Liver (tissue), 9 donors: Measurements from ENCODE around the gene TRIM8. TPM values are rescaled to one million over a fixed set of nuclear protein-coding genes. Genes with fewer than 3 reads are reported as not detected.

Experiments
- DNase-seq: peaks from one replicate; pipeline ENCODE4 v3.0.0-alpha.2; 2017; ENCODE audit warnings: low spot score
- H3K27ac ChIP-seq, 2 donors: one replicate each; pipeline ENCODE4 v1.7.0; 2013; ENCODE audit warnings: inconsistent platforms in 2 of 2, low read length in 2 of 2, control low read depth in 1 of 2, low read depth in 1 of 2, mild to moderate bottlenecking in 1 of 2
- H3K27me3 ChIP-seq, 4 donors: one replicate each; pipeline versions ENCODE4 v1.6.1 to v1.7.0; 2013; ENCODE audit warnings: low read length in 3 of 4, inconsistent platforms in 1 of 4, mild to moderate bottlenecking in 1 of 4, moderate library complexity in 1 of 4; ENCODE audit not compliant: control insufficient read depth in 4 of 4, insufficient read depth in 4 of 4
- H3K36me3 ChIP-seq, 4 donors: one replicate each; pipeline versions ENCODE4 v1.6.1 to v1.7.0; 2013; ENCODE audit warnings: low read length in 3 of 4, mild to moderate bottlenecking in 3 of 4, low read depth in 1 of 4, moderate library complexity in 1 of 4; ENCODE audit not compliant: control insufficient read depth in 4 of 4, insufficient read depth in 3 of 4
- H3K4me1 ChIP-seq, 4 donors: one replicate each; pipeline versions ENCODE4 v1.6.1 to v1.7.0; 2013; ENCODE audit warnings: low read length in 3 of 4, mild to moderate bottlenecking in 3 of 4, moderate library complexity in 1 of 4; ENCODE audit not compliant: control insufficient read depth in 4 of 4, insufficient read depth in 4 of 4
- H3K4me3 ChIP-seq, 3 donors: one replicate each; pipeline versions ENCODE4 v1.6.1 to v1.7.0; 2013; ENCODE audit warnings: low read length in 3 of 3, control low read depth in 1 of 3, low read depth in 1 of 3, mild to moderate bottlenecking in 1 of 3
- H3K9ac ChIP-seq, 2 donors: one replicate each; pipeline ENCODE4 v1.7.0; 2013; ENCODE audit warnings: low read length in 2 of 2, mild to moderate bottlenecking in 2 of 2, moderate library complexity in 2 of 2, control low read depth in 1 of 2, low read depth in 1 of 2
- H3K9me3 ChIP-seq, 4 donors: one replicate each; pipeline versions ENCODE4 v1.6.1 to v1.7.0; 2013; ENCODE audit warnings: low read length in 3 of 4; ENCODE audit not compliant: control insufficient read depth in 4 of 4
- ATF3 ChIP-seq: IDR thresholded peaks from 2 replicates; pipeline ENCODE4 v1.6.1; 2016; ENCODE audit warnings: antibody characterized with exemption
- EGR1 ChIP-seq, 2 donors: IDR thresholded peaks; 2 replicates each; pipeline ENCODE4 v1.6.1; 2016 to 2018; ENCODE audit warnings: antibody characterized with exemption in 2 of 2, low read depth in 2 of 2
- FOXA1 ChIP-seq: IDR thresholded peaks from 2 replicates; pipeline ENCODE4 v1.6.1; 2016; ENCODE audit warnings: antibody characterized with exemption
- FOXA2 ChIP-seq: IDR thresholded peaks from 2 replicates; pipeline ENCODE4 v1.6.1; 2016; ENCODE audit warnings: antibody characterized with exemption
- HNF4A ChIP-seq, 2 donors: conservative IDR thresholded peaks; 2 replicates each; pipeline ENCODE4 v1.6.1; 2016; ENCODE audit warnings: antibody characterized with exemption in 2 of 2, mild to moderate bottlenecking in 2 of 2
- JUND ChIP-seq, 2 donors: IDR thresholded peaks; 2 replicates each; pipeline ENCODE4 v1.6.1; 2016; ENCODE audit warnings: antibody characterized with exemption in 2 of 2
- RAD21 ChIP-seq, 2 donors: IDR thresholded peaks; 2 replicates each; pipeline ENCODE4 v1.6.1; 2016; ENCODE audit warnings: antibody characterized with exemption in 2 of 2, mild to moderate bottlenecking in 2 of 2
- SP1 ChIP-seq: IDR thresholded peaks from 2 replicates; pipeline ENCODE4 v1.6.1; 2018; ENCODE audit warnings: antibody characterized with exemption, mild to moderate bottlenecking
- TAF1 ChIP-seq: conservative IDR thresholded peaks from 2 replicates; pipeline ENCODE4 v1.6.1; 2016; ENCODE audit warnings: antibody characterized with exemption, mild to moderate bottlenecking
- ZBTB33 ChIP-seq: IDR thresholded peaks from 2 replicates; pipeline ENCODE4 v1.6.1; 2016; ENCODE audit warnings: antibody characterized with exemption
- WGBS: extraction: QIAGEN DNeasy Blood & Tissue Kit; methylation state at CpG from one replicate; pipeline ENCODE4 v1.1.7; 2013; 5-methylcytosine and 5-hydroxymethylcytosine counted together
- polyA plus RNA-seq, 2 donors: library from polyadenylated mRNA; stranded (reverse) in 1 of 2; unstranded in 1 of 2; fragments of 200-250 nt in 1 of 2; fragments of >200 nt in 1 of 2; fragmentation: Nextera tagmentation in 1 of 2; extraction: Ambion mirVana in 1 of 2; gene quantifications; one replicate each; pipeline versions ENCODE4 v1.2.1 to v1.2.3, GENCODE V29; 2013 to 2015
- total RNA-seq, 2 donors: library from RNA; depleted of rRNA; stranded (reverse); fragments of >200 nt; gene quantifications; one replicate each; pipeline ENCODE4 v1.2.3, GENCODE V29; 2014
- TF ChIP-seq, protein P1 (sequence below): fragments of 150-350 bp; IDR thresholded peaks from 2 replicates; pipeline ENCODE4 v1.5.1; 2017; ENCODE audit warnings: improper control_type of control experiment, low read depth, low read length; ENCODE audit not compliant: missing input control
- donor health status: healthy.
- donor health status: healthy.
- donor health status: healthy.
- donor health status: healthy.
- donor health status: healthy.

TRIM8 gene
- total and polyA plus RNA-seq, 4 donors: 15.8 to 45.3 (median 30.6) TPM

DNA sequence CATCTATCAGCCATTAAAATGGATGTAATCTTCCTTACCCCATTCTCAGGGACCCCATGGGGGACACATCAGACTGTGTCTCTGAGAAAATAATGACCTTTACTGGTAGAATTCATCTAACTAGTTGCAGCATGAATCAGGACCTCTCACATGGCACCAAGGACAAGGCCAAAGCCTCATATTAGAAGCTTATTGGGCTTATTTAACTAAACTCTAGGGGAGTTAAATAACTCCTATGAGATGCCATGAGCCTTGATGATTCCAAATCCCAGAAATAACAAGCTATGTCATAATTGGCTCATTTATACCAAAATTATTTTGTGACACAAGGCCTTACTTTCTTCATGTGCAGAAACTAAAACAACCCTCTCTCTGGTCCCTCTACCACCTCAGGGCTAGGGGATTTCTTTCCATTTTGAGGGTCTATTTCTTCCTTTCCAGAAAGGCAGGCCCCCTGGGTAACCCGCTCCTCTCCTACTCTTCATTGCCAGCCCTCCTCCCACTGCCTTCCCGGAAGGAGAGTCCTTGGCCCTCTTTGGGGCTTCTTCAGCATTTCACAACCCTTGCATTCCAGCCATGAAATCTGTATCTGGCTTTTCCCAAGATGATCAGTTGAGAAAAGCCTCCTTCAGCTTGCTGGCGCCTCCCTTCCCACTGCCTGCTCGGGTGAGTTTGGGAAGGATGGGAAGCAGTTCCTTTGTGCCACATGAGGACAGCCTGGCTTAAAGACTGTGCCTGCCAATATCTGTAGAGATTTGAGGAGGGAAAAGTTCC is 41.8 kb upstream of the TRIM8 start:
- H3K9me3 ChIP-seq: no peaks in the 10 kb centered on the region
- H3K9ac ChIP-seq: no peak overlapping the region
- WGBS: 86% methylated on average over 4 of the region's 4 CpGs
- DNase-seq: no peak
- peaks cover 7 to 14% (median 8%) of the 10 kb centered on the region in 4 donors for H3K4me1 ChIP-seq
- no peak overlapping the region for H3K4me3 ChIP-seq
- TF ChIP-seq FOXA2 (no peak), TAF1 (no peak), ATF3 (no peak), HNF4A (conservative IDR thresholded peaks at IDR 0.05) (no peak), ZBTB33 (no peak), JUND (IDR thresholded peaks at IDR 0.05) (no peak), EGR1 (IDR thresholded peaks at IDR 0.05; ENCODE audit: low read depth in 2 of 2) (no peak), FOXA1 (no peak), SP1 (no peak)
- TF ChIP-seq, protein P1, sequence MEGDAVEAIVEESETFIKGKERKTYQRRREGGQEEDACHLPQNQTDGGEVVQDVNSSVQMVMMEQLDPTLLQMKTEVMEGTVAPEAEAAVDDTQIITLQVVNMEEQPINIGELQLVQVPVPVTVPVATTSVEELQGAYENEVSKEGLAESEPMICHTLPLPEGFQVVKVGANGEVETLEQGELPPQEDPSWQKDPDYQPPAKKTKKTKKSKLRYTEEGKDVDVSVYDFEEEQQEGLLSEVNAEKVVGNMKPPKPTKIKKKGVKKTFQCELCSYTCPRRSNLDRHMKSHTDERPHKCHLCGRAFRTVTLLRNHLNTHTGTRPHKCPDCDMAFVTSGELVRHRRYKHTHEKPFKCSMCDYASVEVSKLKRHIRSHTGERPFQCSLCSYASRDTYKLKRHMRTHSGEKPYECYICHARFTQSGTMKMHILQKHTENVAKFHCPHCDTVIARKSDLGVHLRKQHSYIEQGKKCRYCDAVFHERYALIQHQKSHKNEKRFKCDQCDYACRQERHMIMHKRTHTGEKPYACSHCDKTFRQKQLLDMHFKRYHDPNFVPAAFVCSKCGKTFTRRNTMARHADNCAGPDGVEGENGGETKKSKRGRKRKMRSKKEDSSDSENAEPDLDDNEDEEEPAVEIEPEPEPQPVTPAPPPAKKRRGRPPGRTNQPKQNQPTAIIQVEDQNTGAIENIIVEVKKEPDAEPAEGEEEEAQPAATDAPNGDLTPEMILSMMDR: no peak
- peaks cover 0 to 19% (median 9%) of the 10 kb centered on the region in 4 donors for H3K36me3 ChIP-seq
- no peak overlapping the region for H3K27ac ChIP-seq
- no peaks in the 10 kb centered on the region for H3K27me3 ChIP-seq

DNA sequence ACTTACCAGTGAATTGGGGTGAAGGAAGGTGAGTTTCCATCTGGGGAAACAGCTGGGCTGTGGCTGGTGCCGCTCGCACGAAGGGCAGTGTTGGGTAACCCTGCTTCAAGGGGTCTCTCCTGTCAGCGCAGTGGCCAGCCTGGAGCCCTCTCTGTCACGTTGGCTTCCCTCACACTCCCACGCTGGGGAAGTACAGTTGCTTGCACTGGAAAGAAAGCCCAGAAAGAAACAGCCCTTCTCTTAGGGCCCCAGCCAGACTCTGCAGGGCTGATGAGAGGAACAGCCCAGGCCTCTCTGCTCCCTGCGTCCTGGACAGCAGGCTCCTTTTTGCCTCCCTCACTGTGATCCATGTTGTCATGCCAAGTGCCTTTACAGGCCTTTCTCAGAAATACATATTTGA is 40.3 kb upstream of the TRIM8 start:
- no peak overlapping the region for H3K4me3 ChIP-seq
- no peak overlapping the region for H3K27ac ChIP-seq
- no peak overlapping the region for H3K9ac ChIP-seq
- DNase-seq: no peak
- no peaks in the 10 kb centered on the region for H3K27me3 ChIP-seq
- peaks cover 0 to 19% (median 9%) of the 10 kb centered on the region in 4 donors for H3K36me3 ChIP-seq
- WGBS: 80% methylated on average over 7 of the region's 7 CpGs
- H3K9me3 ChIP-seq: no peaks in the 10 kb centered on the region
- H3K4me1 ChIP-seq: peaks cover 0 to 6% (median 2%) of the 10 kb centered on the region in 4 donors
- TF ChIP-seq FOXA2 (no peak), RAD21 (IDR thresholded peaks at IDR 0.05) (no peak), JUND (IDR thresholded peaks at IDR 0.05) (no peak)

- Histone ChIP-seq H3K9ac (no peak overlapping the region), H3K4me1 (peaks cover 0 to 3% (median 2%) of the 10 kb centered on the region in 4 donors), H3K9me3 (no peaks in the 10 kb centered on the region), H3K27ac (no peak overlapping the region), H3K27me3 (no peaks in the 10 kb centered on the region), H3K4me3 (no peak overlapping the region), H3K36me3 (peaks cover 0 to 19% (median 9%) of the 10 kb centered on the region in 4 donors)
- 69% methylated on average over 6 of the region's 6 CpGs for WGBS
- DNase-seq: no peak
- TF ChIP-seq ATF3 (no peak), JUND (IDR thresholded peaks at IDR 0.05) (peak in 1 of 2 donors; percentile 51)
Measured at GRCh38 chr10:102604439-102604841, 39.8 kb upstream of the TRIM8 start.
